Amygdala (tissue), 56 donors: Measurements from ENCODE around the gene SOX5.

ENCODE experiments used
- DNase-seq, 56 donors: peaks; one replicate each; lab custom pipeline; 2025; lab: John Stamatoyannopoulos, UW

SOX5 gene

GRCh38 chr12:23704992-23705943 is 244.2 kb downstream of the SOX5 start:
- no peak for DNase-seq

GRCh38 chr12:23703051-23703450 is 246.4 kb downstream of the SOX5 start:
- no peak for DNase-seq

DNA sequence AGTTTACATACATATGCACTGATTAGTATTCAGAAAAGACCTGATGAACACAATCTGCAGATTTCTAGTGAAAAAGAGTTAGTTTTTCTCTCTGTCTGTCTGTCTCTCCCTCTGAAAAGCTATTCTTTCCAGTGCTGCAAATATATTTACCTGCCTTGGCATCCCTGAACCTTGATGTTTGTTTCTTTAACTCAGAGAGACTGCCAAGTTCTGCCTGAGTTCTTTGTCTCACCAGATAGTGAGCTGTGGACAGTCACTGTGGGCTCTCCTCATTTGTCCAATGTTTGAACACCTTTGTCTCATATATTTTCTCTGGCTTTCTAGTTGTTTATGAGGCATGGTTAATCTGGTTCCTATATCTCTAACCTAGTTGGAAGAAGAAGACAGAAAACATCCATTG is 250.4 kb downstream of the SOX5 start:
- no peak for DNase-seq

GRCh38 chr12:23694920-23695319 is 254.6 kb downstream of the SOX5 start:
- no peak for DNase-seq

- DNase-seq, result no peak
Observed at GRCh38 chr12:23694307-23694706, 255.2 kb downstream of the SOX5 start.

DNA sequence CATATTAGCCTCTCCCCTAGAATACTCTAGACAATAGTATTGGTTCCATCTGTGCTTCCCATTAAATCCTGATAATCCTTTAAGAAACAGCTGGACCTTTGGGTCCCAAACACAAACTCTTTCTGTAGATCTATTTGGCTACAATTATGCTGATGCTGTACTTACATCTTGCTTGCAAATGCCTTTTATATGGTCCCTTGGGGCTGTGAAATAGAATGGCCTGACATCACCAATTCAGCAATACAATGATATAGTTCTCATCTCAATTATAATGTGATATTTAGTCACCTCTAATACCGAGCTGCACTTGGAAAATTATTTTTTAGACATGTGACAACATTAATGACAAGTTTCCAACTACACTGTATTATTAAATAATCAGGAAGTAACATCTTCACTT is 261.5 kb downstream of the SOX5 start:
- DNase-seq, result no peak

- no peak for DNase-seq
Observed at GRCh38 chr12:23686095-23686494, 263.4 kb downstream of the SOX5 start.

DNA sequence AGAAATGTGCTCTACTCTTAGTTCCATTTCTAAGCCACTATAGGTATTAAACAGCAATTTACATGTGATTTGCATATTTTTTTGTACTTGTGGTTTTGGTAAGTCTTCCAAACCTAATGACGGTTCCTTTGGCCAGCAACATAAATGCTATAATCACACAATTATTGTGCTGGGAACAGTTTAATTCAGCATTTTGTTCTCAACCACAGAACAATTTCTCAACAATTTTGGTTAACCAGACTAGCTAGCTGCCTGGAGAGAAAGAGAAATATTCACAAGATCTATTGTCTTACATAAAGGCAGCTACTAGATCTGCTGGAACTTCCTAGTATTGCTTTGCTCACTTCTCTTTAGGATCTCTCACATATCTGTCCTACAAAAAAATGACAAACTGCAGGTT is 265.3 kb downstream of the SOX5 start:
- DNase-seq, result no peak

GRCh38 chr12:23681237-23681636 is 268.2 kb downstream of the SOX5 start:
- DNase-seq, result no peak

DNA sequence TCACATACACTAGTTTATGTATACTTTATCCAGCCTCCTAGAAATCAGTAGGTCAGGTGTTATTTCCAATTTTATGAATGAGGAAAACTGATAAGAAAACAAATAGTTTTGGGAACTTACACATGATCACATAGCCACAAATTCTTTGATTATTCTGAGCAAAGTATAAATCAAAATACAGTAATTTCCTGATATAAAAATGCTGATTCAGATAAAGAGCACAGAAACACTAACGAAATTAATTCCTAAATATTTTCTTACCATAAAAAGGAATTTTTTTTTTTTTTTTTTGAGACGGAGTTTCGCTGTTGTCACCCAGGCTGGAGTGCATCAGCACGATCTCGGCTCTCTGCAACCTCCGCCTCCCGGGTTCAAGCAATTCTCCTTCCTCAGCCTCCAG is 275.4 kb downstream of the SOX5 start:
- no peak for DNase-seq

DNA sequence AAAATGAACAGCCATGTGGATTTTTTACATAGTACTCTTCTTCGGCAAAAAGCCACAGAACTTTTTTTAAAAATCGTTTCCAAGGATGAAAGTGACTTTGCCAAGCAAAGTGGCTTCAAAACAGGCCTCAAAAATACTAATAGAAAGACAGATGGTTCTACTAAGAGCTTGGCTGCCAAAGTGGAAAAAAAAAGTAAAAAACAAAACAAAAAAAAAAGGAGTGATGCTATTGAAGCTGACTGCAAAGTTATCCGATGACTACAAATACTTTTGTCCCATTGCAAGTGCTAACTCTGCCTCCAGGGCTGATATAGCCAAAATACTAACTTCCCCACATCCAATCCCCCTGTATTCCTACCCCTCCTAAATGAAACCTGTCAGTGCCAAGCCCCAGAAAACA is 277.6 kb downstream of the SOX5 start:
- DNase-seq, result no peak

- DNase-seq, result no peak
Observed at GRCh38 chr12:23670684-23671083, 278.8 kb downstream of the SOX5 start.

- no peak for DNase-seq
Observed at GRCh38 chr12:23669691-23670090, 279.8 kb downstream of the SOX5 start.

- DNase-seq, result no peak
Observed at GRCh38 chr12:23666866-23667265, 282.6 kb downstream of the SOX5 start.

DNA sequence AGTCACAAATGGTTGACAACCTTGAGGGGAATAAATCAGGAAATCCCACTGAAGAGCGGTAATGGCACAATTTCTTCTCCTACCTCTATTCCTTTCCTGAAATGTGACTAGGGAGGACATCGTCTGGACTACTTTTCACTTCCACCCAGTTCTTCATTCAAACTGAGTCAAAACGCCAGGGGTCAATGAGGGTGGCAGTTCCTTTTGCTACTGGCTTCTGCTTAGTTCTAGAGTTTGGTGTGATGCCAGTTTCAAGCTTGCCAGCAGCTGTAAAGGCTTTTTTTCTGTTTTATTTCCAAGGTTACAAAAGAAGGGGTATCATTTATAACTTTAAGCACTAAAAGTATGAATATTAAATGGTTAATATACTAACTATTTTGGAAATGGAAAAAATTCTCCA is 286.5 kb downstream of the SOX5 start:
- peak in 4 of 56 donors; percentile 2 to 21 (median 16) for DNase-seq

DNA sequence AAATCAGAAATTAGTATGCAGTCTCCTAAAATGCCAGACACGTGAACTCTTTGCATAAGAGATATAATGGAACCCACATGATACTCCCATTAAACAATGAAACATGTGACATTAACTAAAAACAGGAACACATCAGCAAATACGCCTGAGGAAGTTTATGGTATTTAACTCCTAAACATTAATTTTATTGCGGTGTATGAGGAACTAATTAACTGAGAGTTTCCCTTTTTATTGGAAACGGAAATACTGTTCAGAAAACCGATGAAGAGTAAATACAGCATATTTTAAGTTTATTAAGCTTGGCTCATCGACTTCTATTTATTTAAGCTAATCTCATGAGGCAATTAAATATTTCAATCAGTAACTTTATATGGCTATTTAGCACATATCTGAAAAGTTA is 290.3 kb downstream of the SOX5 start:
- no peak for DNase-seq

DNA sequence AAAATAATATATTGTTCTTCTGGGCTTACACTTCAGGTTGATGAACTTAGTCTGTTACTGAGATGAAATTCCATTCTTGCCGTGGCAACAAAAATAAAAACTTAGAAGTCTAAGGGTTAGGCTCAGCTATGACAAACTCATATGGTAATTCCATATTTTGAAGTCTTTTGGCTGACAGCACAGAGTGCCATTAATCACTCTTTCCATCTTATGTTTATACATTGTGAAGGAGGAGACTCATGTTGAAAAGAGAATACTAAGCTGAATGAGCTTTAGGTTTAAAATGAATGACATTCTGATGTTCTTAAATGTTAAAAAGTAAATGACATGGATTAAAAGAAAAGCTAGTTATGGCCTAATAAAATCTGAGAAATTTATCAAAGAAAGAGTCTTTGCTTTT is 291.9 kb downstream of the SOX5 start:
- no peak for DNase-seq

GRCh38 chr12:23655884-23656283 is 293.6 kb downstream of the SOX5 start:
- DNase-seq, result no peak

GRCh38 chr12:23655112-23655511 is 294.4 kb downstream of the SOX5 start:
- DNase-seq, result no peak

GRCh38 chr12:23648546-23648945 is 300.9 kb downstream of the SOX5 start:
- no peak for DNase-seq

GRCh38 chr12:23640754-23641153 is 308.7 kb downstream of the SOX5 start:
- DNase-seq, result no peak

GRCh38 chr12:23634344-23634743 is 315.1 kb downstream of the SOX5 start:
- no peak for DNase-seq
